Measurements from ENCODE around the gene GMEB1.
"Not testable (repeated sequence)": the region's sequence is repeated elsewhere in the genome, so short reads cannot be mapped to it uniquely, and the experiment has no call there.

GMEB1 gene

GRCh38 chr1:28718586-28719331, 50.2 kb downstream of the GMEB1 start:
- no peak overlapping the region for H3K4me3 ChIP-seq (ENCODE audit: control insufficient read depth, low read depth, low read length)
- no peak for TF ChIP-seq CTCF (conservative IDR thresholded peaks at IDR 0.05; ENCODE audit: control insufficient read depth, insufficient read depth, low read depth, low read length)
- peak; percentile 65 for DNase-seq (ENCODE audit: low read depth)

- DNase-seq (ENCODE audit: low read depth): no peak
- no peak overlapping the region for H3K4me3 ChIP-seq (ENCODE audit: control insufficient read depth, low read depth, low read length)
- peak; percentile 3 for TF ChIP-seq CTCF (conservative IDR thresholded peaks at IDR 0.05; ENCODE audit: control insufficient read depth, insufficient read depth, low read depth, low read length)
These were observed 50.7 kb downstream of the GMEB1 start for GRCh38 chr1:28719332-28719619.

DNA sequence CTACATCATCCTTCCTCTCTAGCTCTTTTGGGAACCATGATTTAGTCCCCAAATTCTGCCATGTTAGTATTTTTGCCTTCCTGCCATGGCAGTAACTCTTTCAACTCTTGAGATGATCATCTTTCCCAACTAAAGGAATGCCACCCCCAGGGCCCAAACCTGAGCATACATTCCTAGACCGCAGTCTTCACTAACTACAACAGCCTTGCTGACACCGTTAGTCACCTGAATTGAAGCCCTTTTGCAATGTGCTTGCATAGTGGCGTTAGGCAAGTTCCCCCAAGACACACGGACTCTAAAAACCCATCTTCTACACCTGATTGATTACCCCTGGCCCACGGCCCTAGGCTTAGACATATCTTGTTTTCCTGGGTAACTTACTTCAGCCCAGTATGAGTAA, 51.8 kb downstream of the GMEB1 start:
- no peak for DNase-seq (ENCODE audit: low read depth)
- H3K4me3 ChIP-seq (ENCODE audit: control insufficient read depth, low read depth, low read length): no peak overlapping the region
- no peak for TF ChIP-seq CTCF (conservative IDR thresholded peaks at IDR 0.05; ENCODE audit: control insufficient read depth, insufficient read depth, low read depth, low read length)

DNA sequence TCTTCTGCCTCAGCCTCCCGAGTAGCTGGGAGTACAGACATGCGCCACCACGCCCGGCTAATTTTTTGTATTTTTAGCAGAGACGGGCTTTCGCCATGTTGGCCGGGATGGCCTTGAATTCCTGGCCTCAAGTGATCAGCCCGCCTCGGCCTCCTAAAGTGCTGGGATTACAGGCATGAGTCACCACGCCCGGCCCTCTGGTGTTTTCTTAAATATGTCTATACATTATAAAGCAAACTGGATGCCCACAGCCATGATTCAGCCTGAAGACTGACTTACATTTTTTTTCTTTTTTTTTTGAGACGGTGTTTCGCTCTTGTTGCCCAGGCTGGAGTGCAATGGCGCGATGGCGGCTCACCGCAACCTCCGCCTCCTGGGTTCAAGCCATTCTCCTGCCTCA, 53.3 kb downstream of the GMEB1 start:
- DNase-seq (ENCODE audit: low read depth); H3K4me3 ChIP-seq (ENCODE audit: control insufficient read depth, low read depth, low read length): not testable (repeated sequence)

DNA sequence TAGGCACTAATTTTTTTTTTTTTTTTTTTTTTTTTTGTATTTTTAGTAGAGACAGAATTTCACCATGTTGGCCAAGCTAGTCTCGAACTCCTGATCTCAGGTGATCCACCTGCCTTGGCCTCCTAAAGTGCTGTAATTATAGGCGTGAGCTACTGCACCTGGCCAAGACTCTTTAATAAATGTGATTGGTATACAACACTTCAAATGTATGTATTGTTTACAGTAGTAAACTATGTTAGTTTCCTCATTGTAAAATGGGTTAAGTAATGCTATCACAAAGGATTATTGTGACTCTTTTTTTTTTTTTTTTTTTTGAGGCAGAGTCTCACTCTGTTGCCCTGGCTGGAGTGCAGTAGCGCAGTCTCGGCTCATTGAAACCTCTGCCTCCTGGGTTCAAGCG, 56.8 kb downstream of the GMEB1 start:
- DNase-seq (ENCODE audit: low read depth): not testable (repeated sequence)

DNA sequence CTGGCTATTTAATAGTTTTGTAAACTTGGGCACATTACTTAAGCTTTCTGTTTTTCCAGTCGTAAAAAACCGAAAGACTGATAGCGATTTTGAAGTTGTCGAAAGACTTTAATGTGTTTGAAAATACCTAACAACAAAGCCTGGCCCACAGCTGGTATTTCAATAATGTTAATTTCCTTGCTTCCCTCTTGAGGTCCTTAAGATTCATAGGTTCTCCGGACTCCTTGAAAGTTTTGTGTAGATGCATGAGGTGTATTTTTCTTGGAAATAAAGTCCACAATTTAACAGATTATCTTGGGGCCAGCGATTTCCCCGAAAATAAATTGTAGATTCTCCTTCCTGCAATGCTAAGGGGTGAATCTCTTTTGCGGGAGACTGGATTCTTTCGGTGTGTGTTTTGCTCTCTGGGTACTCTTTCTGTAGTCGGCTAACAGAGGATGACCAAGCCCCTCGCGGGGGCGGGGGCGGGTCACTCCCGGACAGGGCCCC, 67.4 kb downstream of the GMEB1 start:
- peak overlapping the region; percentile 60 for H3K4me3 ChIP-seq (ENCODE audit: control insufficient read depth, low read depth, low read length)
- no peak for TF ChIP-seq CTCF (conservative IDR thresholded peaks at IDR 0.05; ENCODE audit: control insufficient read depth, insufficient read depth, low read depth, low read length)
- no peak for DNase-seq (ENCODE audit: low read depth)

More for the DNA sequence above, 56.8 kb downstream of the GMEB1 start:
- not testable (repeated sequence) for H3K4me3 ChIP-seq (ENCODE audit: control insufficient read depth, low read depth, low read length)

- peak within 1 kb of the TSS; percentile 91 for H3K4me3 ChIP-seq (ENCODE audit: control insufficient read depth, low read depth, low read length)
- peak; percentile 66 for TF ChIP-seq CTCF (conservative IDR thresholded peaks at IDR 0.05; ENCODE audit: control insufficient read depth, insufficient read depth, low read depth, low read length)
- peak; percentile 94 for DNase-seq (ENCODE audit: low read depth)
These were observed 68.1 kb downstream of the GMEB1 start, which contains the start of gene YTHDF2 for GRCh38 chr1:28736450-28737306. Gene YTHDF2, plus strand, starts transcription at chr1:28736940. Its CDS starts 181 bp downstream, at chr1:28737121.

Measured in fibroblast of mammary gland (primary cell).